AG09319 (cell line): ENCODE data around the gene ZNF566.

Experiments
- DNase-seq: peaks from one replicate; pipeline ENCODE4 v3.0.0-alpha.2; 2010; ENCODE audit warnings: low read depth; ENCODE audit errors: extremely low read depth
- CTCF ChIP-seq: IDR thresholded peaks from 2 replicates; pipeline ENCODE4 v1.5.1; 2011; ENCODE audit warnings: low read depth, mild to moderate bottlenecking, inconsistent platforms, low read length, moderate library complexity

ZNF566 gene

GRCh38 chr19:36488118-36488845, 1.1 kb downstream of the ZNF566 start:
- TF ChIP-seq CTCF = no peak
- DNase-seq = no peak

GRCh38 chr19:36483653-36484052, 5.7 kb downstream of the ZNF566 start:
- TF ChIP-seq CTCF = no peak
- no peak for DNase-seq

GRCh38 chr19:36482876-36483275, 6.5 kb downstream of the ZNF566 start:
- TF ChIP-seq CTCF = no peak
- DNase-seq = no peak

- DNase-seq = no peak
- TF ChIP-seq CTCF = no peak
Observed at GRCh38 chr19:36460046-36460445, 29.3 kb downstream of the ZNF566 start.

GRCh38 chr19:36456831-36457230, 32.5 kb downstream of the ZNF566 start:
- TF ChIP-seq CTCF = no peak
- no peak for DNase-seq

GRCh38 chr19:36449059-36449670, 40.2 kb downstream of the ZNF566 start:
- TF ChIP-seq CTCF = no peak

GRCh38 chr19:36441339-36441738, 48.0 kb downstream of the ZNF566 start:
- TF ChIP-seq CTCF = no peak
- no peak for DNase-seq

More at GRCh38 chr19:36449059-36449670, 40.2 kb downstream of the ZNF566 start:
- DNase-seq = no peak
